ENCODE results near the gene UGGT2. TPM values are rescaled to one million over a fixed set of nuclear protein-coding genes. Genes with fewer than 3 reads are reported as not detected.

The UGGT2 gene

GRCh38 chr13:95756072-95756471, 297.1 kb downstream of the UGGT2 start:
- no peaks in the 10 kb centered on the region for H3K27me3 ChIP-seq (ENCODE audit: control insufficient read depth in 3 of 3, insufficient read depth in 3 of 3, low read depth in 1 of 3, low read length in 3 of 3)
- no peak overlapping the region for H3K9ac ChIP-seq (ENCODE audit: low read depth, low read length, poor library complexity)
- no peak overlapping the region for H2BK120ac ChIP-seq (ENCODE audit: low read depth, low read length)
- no peak for DNase-seq (ENCODE audit: low spot score)
- no peaks in the 10 kb centered on the region for H3K4me1 ChIP-seq (ENCODE audit: control insufficient read depth in 2 of 2, insufficient read depth in 1 of 2, low read depth in 1 of 2, low read length in 2 of 2)
- H4K91ac ChIP-seq (ENCODE audit: low read depth, low read length, poor library complexity), result no peak overlapping the region
- H4K8ac ChIP-seq (ENCODE audit: low read depth, low read length), result no peak overlapping the region
- whole genome bisulfite sequencing, 2 donors (ENCODE audit: extremely low coverage in 2 of 2, insufficient read length in 2 of 2, insufficient replicate concordance in 1 of 2), result no CpG with 5 or more reads among the region's 5 CpGs
- H3K14ac ChIP-seq (ENCODE audit: low read length), result no peak overlapping the region
- no peak overlapping the region for H3K27ac ChIP-seq (replicated peaks; ENCODE audit: low read length)
- H3K79me1 ChIP-seq (ENCODE audit: low read depth, low read length), result no peaks in the 10 kb centered on the region
- H2BK5ac ChIP-seq (ENCODE audit: low read length), result no peak overlapping the region
- no peak overlapping the region for H2BK12ac ChIP-seq (ENCODE audit: low read length)
- H3K4me2 ChIP-seq (ENCODE audit: insufficient read depth, low read length, poor library complexity, severe bottlenecking), result no peak overlapping the region
- H3K4ac ChIP-seq (ENCODE audit: low read length), result no peak overlapping the region
- no peak overlapping the region for H3K4me3 ChIP-seq (ENCODE audit: low read length in 2 of 2)
- H2BK15ac ChIP-seq (ENCODE audit: low read length), result no peak overlapping the region
- H3K9me3 ChIP-seq (replicated peaks in 1 of 2; ENCODE audit: control insufficient read depth in 2 of 2, insufficient read depth in 1 of 2, low read depth in 1 of 2, low read length in 2 of 2), result no peaks in the 10 kb centered on the region
- H2AFZ ChIP-seq (ENCODE audit: low read length), result no peak overlapping the region
- no peak overlapping the region for H3K18ac ChIP-seq (ENCODE audit: low read length)
- H2AK5ac ChIP-seq (ENCODE audit: low read depth, low read length), result no peak overlapping the region
- no peak overlapping the region for H3K23ac ChIP-seq (ENCODE audit: low read depth, low read length, poor library complexity)
- peaks cover 0 to 11% of the 10 kb centered on the region in 2 donors for H3K36me3 ChIP-seq (replicated peaks in 1 of 2; ENCODE audit: control insufficient read depth in 2 of 2, insufficient read depth in 2 of 2, low read length in 2 of 2)

- H3K18ac ChIP-seq (ENCODE audit: low read length), result no peak overlapping the region
- no peak overlapping the region for H2AFZ ChIP-seq (ENCODE audit: low read length)
- no peak overlapping the region for H4K91ac ChIP-seq (ENCODE audit: low read depth, low read length, poor library complexity)
- no peak overlapping the region for H2BK15ac ChIP-seq (ENCODE audit: low read length)
- H3K4me2 ChIP-seq (ENCODE audit: insufficient read depth, low read length, poor library complexity, severe bottlenecking), result no peak overlapping the region
- no CpG with 5 or more reads among the region's 4 CpGs for WGBS, 2 donors (ENCODE audit: extremely low coverage in 2 of 2, insufficient read length in 2 of 2, insufficient replicate concordance in 1 of 2)
- no peaks in the 10 kb centered on the region for H3K9me3 ChIP-seq (replicated peaks in 1 of 2; ENCODE audit: control insufficient read depth in 2 of 2, insufficient read depth in 1 of 2, low read depth in 1 of 2, low read length in 2 of 2)
- H2AK5ac ChIP-seq (ENCODE audit: low read depth, low read length), result no peak overlapping the region
- no peak overlapping the region for H3K4ac ChIP-seq (ENCODE audit: low read length)
- H2BK12ac ChIP-seq (ENCODE audit: low read length), result no peak overlapping the region
- H3K9ac ChIP-seq (ENCODE audit: low read depth, low read length, poor library complexity), result no peak overlapping the region
- no peak for DNase-seq (ENCODE audit: low spot score)
- H3K36me3 ChIP-seq (replicated peaks in 1 of 2; ENCODE audit: control insufficient read depth in 2 of 2, insufficient read depth in 2 of 2, low read length in 2 of 2), result no peaks in the 10 kb centered on the region
- no peak overlapping the region for H4K8ac ChIP-seq (ENCODE audit: low read depth, low read length)
- H2BK5ac ChIP-seq (ENCODE audit: low read length), result no peak overlapping the region
- H2BK120ac ChIP-seq (ENCODE audit: low read depth, low read length), result no peak overlapping the region
- no peak overlapping the region for H3K4me3 ChIP-seq (ENCODE audit: low read length in 2 of 2)
- H3K27me3 ChIP-seq (ENCODE audit: control insufficient read depth in 3 of 3, insufficient read depth in 3 of 3, low read depth in 1 of 3, low read length in 3 of 3), result no peaks in the 10 kb centered on the region
- no peak overlapping the region for H3K27ac ChIP-seq (replicated peaks; ENCODE audit: low read length)
- no peak overlapping the region for H3K14ac ChIP-seq (ENCODE audit: low read length)
- no peaks in the 10 kb centered on the region for H3K4me1 ChIP-seq (ENCODE audit: control insufficient read depth in 2 of 2, insufficient read depth in 1 of 2, low read depth in 1 of 2, low read length in 2 of 2)
- no peaks in the 10 kb centered on the region for H3K79me1 ChIP-seq (ENCODE audit: low read depth, low read length)
- H3K23ac ChIP-seq (ENCODE audit: low read depth, low read length, poor library complexity), result no peak overlapping the region
Observed at GRCh38 chr13:95754069-95754468, 299.1 kb downstream of the UGGT2 start.

- WGBS, 2 donors (ENCODE audit: extremely low coverage in 2 of 2, insufficient read length in 2 of 2, insufficient replicate concordance in 1 of 2), result no CpG with 5 or more reads among the region's 2 CpGs
Observed at GRCh38 chr13:95752677-95753076, 300.5 kb downstream of the UGGT2 start.

More at GRCh38 chr13:95752677-95753076, 300.5 kb downstream of the UGGT2 start:
- Histone ChIP-seq H3K18ac (ENCODE audit: low read length) (no peak overlapping the region), H2BK15ac (ENCODE audit: low read length) (no peak overlapping the region), H2BK12ac (ENCODE audit: low read length) (no peak overlapping the region), H3K4me1 (ENCODE audit: control insufficient read depth in 2 of 2, insufficient read depth in 1 of 2, low read depth in 1 of 2, low read length in 2 of 2) (no peaks in the 10 kb centered on the region), H2AFZ (ENCODE audit: low read length) (no peak overlapping the region), H4K91ac (ENCODE audit: low read depth, low read length, poor library complexity) (no peak overlapping the region), H3K27me3 (ENCODE audit: control insufficient read depth in 3 of 3, insufficient read depth in 3 of 3, low read depth in 1 of 3, low read length in 3 of 3) (no peaks in the 10 kb centered on the region), H2AK5ac (ENCODE audit: low read depth, low read length) (no peak overlapping the region), H3K36me3 (replicated peaks in 1 of 2; ENCODE audit: control insufficient read depth in 2 of 2, insufficient read depth in 2 of 2, low read length in 2 of 2) (no peaks in the 10 kb centered on the region), H2BK5ac (ENCODE audit: low read length) (no peak overlapping the region), H3K4me2 (ENCODE audit: insufficient read depth, low read length, poor library complexity, severe bottlenecking) (no peak overlapping the region), H3K23ac (ENCODE audit: low read depth, low read length, poor library complexity) (no peak overlapping the region), H3K79me1 (ENCODE audit: low read depth, low read length) (no peaks in the 10 kb centered on the region), H3K4me3 (ENCODE audit: low read length in 2 of 2) (no peak overlapping the region), H2BK120ac (ENCODE audit: low read depth, low read length) (no peak overlapping the region), H3K27ac (replicated peaks; ENCODE audit: low read length) (no peak overlapping the region), H4K8ac (ENCODE audit: low read depth, low read length) (no peak overlapping the region), H3K9me3 (replicated peaks in 1 of 2; ENCODE audit: control insufficient read depth in 2 of 2, insufficient read depth in 1 of 2, low read depth in 1 of 2, low read length in 2 of 2) (no peaks in the 10 kb centered on the region), H3K4ac (ENCODE audit: low read length) (no peak overlapping the region), H3K14ac (ENCODE audit: low read length) (no peak overlapping the region), H3K9ac (ENCODE audit: low read depth, low read length, poor library complexity) (no peak overlapping the region)
- DNase-seq (ENCODE audit: low spot score), result no peak

Small RNA genes within 50 kb of the gene (small RNA-seq; reads per million reads assigned to genes)
- not detected for gene HMGN1P24 (ENCODE audit: insufficient read depth)

All from neuronal stem cell (in vitro differentiated cells).